Breast epithelium (tissue), 3 donors: ENCODE data around the gene HHLA2.

Experiments used
- POLR2AphosphoS5 ChIP-seq, 3 donors: sonication (generic); formaldehyde crosslinking; IDR thresholded peaks; one replicate each; pipeline ENCODE4 v1.6.1; 2017; ENCODE audit warnings: antibody characterized with exemption in 3 of 3
- TF ChIP-seq, protein P1 (sequence below), 3 donors: fragments of 450-650 bp; IDR thresholded peaks; one replicate each; pipeline ENCODE4 v1.5.1; 2016 to 2017; ENCODE audit warnings: antibody characterized with exemption in 3 of 3, mild to moderate bottlenecking in 3 of 3, moderate library complexity in 3 of 3

DNA sequence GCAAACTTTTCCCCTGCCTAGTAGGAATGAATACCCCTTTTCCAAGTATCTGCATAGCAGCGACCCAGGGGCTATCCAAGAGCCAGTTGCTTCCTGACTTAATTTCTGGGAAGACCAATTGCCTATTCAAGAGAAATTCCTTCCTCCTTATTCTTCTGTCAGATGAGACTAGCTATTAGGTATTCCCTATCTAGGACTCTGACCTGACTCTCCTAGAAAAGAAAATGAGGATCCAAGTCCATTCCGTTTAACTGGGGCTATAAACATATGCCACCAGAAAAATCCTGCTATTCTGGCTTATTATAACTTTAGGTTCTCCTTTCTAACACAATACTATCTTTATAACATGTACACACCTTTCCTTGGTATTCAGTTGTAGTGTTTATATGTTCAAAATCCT is 1.7 kb downstream of the HHLA2 start:
- TF ChIP-seq POLR2AphosphoS5 (IDR thresholded peaks at IDR 0.05) = no peak
- TF ChIP-seq, protein P1, sequence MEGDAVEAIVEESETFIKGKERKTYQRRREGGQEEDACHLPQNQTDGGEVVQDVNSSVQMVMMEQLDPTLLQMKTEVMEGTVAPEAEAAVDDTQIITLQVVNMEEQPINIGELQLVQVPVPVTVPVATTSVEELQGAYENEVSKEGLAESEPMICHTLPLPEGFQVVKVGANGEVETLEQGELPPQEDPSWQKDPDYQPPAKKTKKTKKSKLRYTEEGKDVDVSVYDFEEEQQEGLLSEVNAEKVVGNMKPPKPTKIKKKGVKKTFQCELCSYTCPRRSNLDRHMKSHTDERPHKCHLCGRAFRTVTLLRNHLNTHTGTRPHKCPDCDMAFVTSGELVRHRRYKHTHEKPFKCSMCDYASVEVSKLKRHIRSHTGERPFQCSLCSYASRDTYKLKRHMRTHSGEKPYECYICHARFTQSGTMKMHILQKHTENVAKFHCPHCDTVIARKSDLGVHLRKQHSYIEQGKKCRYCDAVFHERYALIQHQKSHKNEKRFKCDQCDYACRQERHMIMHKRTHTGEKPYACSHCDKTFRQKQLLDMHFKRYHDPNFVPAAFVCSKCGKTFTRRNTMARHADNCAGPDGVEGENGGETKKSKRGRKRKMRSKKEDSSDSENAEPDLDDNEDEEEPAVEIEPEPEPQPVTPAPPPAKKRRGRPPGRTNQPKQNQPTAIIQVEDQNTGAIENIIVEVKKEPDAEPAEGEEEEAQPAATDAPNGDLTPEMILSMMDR (IDR thresholded peaks at IDR 0.05) = no peak
